Motor neuron (in vitro differentiated cells): ENCODE results near the gene LACRT. TPM values are rescaled to one million over a fixed set of nuclear protein-coding genes. Genes with fewer than 3 reads are reported as not detected.
"Not testable (repeated sequence)": the region's sequence is repeated elsewhere in the genome, so short reads cannot be mapped to it uniquely, and the experiment has no call there.

Experiments
- ATAC-seq, 8 experiments: fragments of 200-7000 bp; cut with Tn5 transposase; replicated peaks in 6 of 8; 2 replicates each; pipeline ENCODE4 v1.8.0; 2021; ENCODE audit warnings: mild to moderate bottlenecking in 8 of 8, moderate library complexity in 8 of 8
- H3K27ac ChIP-seq, 2 donors: fragments of 250-450 bp; sonication (Bioruptor Pico); 2 replicates each; pipeline ENCODE4 v1.9.0; 2021; ENCODE audit warnings: antibody characterized with exemption in 2 of 2, mild to moderate bottlenecking in 2 of 2, moderate library complexity in 1 of 2
- H3K4me1 ChIP-seq, 2 donors: fragments of 250-450 bp; sonication (Bioruptor Pico); replicated peaks in 1 of 2; 2 replicates each; pipeline ENCODE4 v1.6.1; 2021; ENCODE audit warnings: antibody characterized with exemption in 2 of 2, mild to moderate bottlenecking in 2 of 2, moderate library complexity in 1 of 2
- H3K4me3 ChIP-seq, 5 donors: fragments of 250-450 bp; sonication (Bioruptor Pico); 2 replicates each; pipeline ENCODE4 v1.9.0; 2021; ENCODE audit warnings: antibody characterized with exemption in 5 of 5, mild to moderate bottlenecking in 5 of 5, moderate library complexity in 4 of 5
- WGBS, 10 experiments: fragments of 450-650 bp; shearing (Covaris generic); methylation state at CpG; one replicate each; pipeline ENCODE4 v1.0.0; 2022; 5-methylcytosine and 5-hydroxymethylcytosine counted together
- in situ Hi-C, 9 experiments: fragments of 400-800 bp; cut with MboI; loops; one replicate each; pipeline ENCODE4 v1.15.0; 2021; ENCODE audit warnings: low sequenced_read_pairs in 9 of 9, low pct_unique_long_range_greater_than_20kb in 2 of 9; ENCODE audit not compliant: unreplicated experiment in 9 of 9
- total RNA-seq, 8 experiments: library from RNA; unstranded; fragments of 300-600 nt; gene quantifications; 2 replicates each; pipeline versions ENCODE4 v1.2.3 to v1.2.4, GENCODE V29; 2022

The LACRT gene
- total RNA-seq, 8 experiments from 2014 or later, result not detected

DNA sequence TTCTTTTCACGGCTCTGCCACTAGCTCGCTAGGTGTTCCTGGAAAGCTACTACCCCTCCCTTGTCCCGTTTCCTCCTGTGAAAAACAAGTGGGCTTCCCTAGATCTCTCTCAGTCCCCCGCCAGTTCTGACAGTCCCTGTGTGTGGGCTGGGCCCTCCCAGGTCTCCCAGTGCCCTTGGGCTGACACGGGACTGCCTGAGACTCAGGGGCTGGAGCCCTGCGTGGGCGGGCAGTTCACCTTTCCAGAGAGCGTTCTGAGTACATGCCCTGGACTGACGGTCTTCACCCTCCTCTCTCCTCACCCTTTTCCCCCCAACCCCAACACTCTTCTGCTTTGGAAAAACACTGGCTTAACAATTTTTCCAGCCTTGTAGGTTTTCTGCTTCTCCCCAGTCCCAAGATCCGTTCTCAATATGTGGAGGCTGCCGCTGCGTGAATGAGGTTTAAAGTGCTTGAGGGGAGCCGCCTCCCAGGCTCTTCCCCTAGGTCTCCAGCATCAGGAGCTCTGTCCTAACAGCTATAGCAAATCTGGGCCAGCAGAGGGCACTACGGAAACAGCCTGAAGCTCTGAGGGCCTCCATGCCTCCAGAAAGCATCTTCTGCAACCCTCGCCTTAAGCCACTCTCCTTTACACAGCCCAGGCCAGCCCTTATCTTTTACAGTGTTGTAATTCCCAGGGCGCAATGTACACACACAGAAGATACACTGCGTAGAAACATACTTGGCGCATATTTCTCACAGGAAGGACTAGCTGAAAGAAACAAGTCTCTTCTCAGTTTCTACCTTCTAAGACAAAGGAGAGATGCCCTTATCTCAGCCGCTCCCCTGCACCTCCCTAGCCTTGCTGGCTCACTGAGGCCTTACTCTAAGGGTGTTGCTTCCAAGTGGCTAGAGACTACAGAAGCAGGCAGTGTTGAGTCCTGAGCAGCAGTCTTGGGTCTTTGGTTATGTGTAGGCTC is 23.9 kb upstream of the LACRT start:
- WGBS, 10 experiments, result 15 to 93% (median 85%) methylated on average over 1 to 7 of the region's 19 CpGs; no CpG with 5 or more reads in 1 of the 10 experiments
- no peak overlapping the region for H3K4me3 ChIP-seq
- peak in 3 of 8 experiments; percentile 85 to 86 (median 86) for ATAC-seq
- H3K27ac ChIP-seq, result no peak overlapping the region
- in situ Hi-C loops, result no loop called here
- H3K4me1 ChIP-seq, result peaks cover 5 to 13% of the 10 kb centered on the region in 2 donors

- Histone ChIP-seq H3K27ac (no peak overlapping the region), H3K4me1 (peaks cover 5 to 13% of the 10 kb centered on the region in 2 donors), H3K4me3 (no peak overlapping the region)
- WGBS, 10 experiments, result 17 to 100% (median 87%) methylated on average over 1 to 6 of the region's 6 CpGs; no CpG with 5 or more reads in 3 of the 10 experiments
- peak in 6 of 8 experiments; percentile 24 to 71 (median 51) for ATAC-seq
- in situ Hi-C loops, result no loop called here
Observed at GRCh38 chr12:54657105-54657607, 22.5 kb upstream of the LACRT start.

DNA sequence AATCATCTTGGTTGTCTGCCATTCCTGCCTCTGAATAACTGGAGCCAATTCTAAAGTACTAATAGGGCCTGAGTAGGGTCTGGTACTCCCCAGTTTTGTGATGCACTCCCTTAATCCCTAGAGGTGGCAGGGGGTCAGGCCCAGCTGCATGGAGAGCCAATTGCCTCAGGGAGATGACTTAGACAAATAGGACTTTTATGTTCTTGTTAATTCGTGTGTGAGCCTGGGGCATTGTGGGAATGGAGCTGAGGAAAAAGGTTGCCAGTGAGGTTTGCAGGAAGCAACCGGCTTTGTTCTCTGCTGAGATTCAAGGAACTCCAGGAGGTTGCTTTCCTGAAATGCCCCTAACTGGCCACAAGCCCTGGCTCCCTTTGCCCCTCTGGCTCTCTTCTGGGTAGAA is 20.2 kb upstream of the LACRT start:
- WGBS, 10 experiments, result 0 to 51% (median 19%) methylated on average over 1 to 2 of the region's 2 CpGs; no CpG with 5 or more reads in 7 of the 10 experiments
- peaks cover 5 to 13% of the 10 kb centered on the region in 2 donors for H3K4me1 ChIP-seq
- no peak overlapping the region for H3K4me3 ChIP-seq
- in situ Hi-C loops, result no loop called here
- ATAC-seq, result peak in 3 of 8 experiments; percentile 30 to 61 (median 58)
- H3K27ac ChIP-seq, result peak overlapping the region in 1 of 2 donors; percentile 39

DNA sequence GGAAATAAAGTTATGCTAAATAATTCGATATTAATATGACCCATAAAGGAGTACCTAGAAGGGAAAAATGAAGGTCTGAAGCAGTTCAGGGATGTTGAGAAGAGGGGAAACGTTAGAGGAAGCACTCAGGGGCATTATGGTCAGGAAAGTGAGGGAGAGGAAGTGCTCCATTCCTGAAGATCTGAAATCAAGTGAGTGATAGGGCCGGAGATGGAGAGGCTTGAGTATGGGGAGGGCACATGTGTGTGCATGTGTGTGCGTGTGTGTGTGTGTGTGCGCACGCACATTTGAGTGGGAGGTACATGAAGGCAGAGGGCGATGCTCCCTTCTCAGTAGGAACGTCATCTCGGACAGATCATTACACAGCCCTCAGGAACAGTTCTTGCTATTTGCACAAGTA is 18.3 kb upstream of the LACRT start:
- in situ Hi-C loops, result no loop called here
- no peak for ATAC-seq
- Histone ChIP-seq H3K27ac (no peak overlapping the region), H3K4me3 (no peak overlapping the region), H3K4me1 (peaks cover 5 to 13% of the 10 kb centered on the region in 2 donors)
- 20 to 84% (median 56%) methylated on average over 1 to 8 of the region's 9 CpGs; no CpG with 5 or more reads in 1 of the 10 experiments for WGBS, 10 experiments

- H3K4me1 ChIP-seq, result peaks cover 5 to 7% of the 10 kb centered on the region in 2 donors
- in situ Hi-C loops, result no loop called here
- ATAC-seq, result no peak
- WGBS, 10 experiments, result 29 to 87% (median 65%) methylated on average over 2 to 5 of the region's 5 CpGs; no CpG with 5 or more reads in 1 of the 10 experiments
- H3K4me3 ChIP-seq, result no peak overlapping the region
- H3K27ac ChIP-seq, result no peak overlapping the region
Observed at GRCh38 chr12:54650889-54651288, 16.2 kb upstream of the LACRT start.

DNA sequence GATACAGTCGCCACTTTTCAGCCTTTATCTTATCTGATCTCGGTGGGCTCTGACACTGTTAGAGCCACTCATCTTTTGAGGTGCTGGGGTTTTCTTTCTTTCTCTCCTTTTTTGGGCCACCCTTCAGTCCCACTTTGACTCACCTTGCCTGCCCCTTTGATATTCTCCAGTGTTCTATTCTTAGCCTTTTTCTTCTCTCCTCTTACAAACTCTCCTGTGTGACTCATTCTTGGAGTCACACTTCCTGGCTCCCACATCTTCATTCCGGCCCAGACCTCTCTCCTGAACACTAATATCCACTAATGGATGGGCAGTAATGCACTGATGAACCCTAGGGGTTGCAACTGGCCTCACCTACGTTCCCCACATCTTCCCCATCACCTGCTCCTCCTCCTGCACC is 15.7 kb upstream of the LACRT start:
- Histone ChIP-seq H3K4me3 (no peak overlapping the region), H3K4me1 (peaks cover 5 to 7% of the 10 kb centered on the region in 2 donors), H3K27ac (no peak overlapping the region)
- in situ Hi-C loops, result no loop called here
- 49 to 100% (median 57%) methylated on average over 1 to 4 of the region's 4 CpGs; no CpG with 5 or more reads in 1 of the 10 experiments for WGBS, 10 experiments
- ATAC-seq, result peak in 1 of 8 experiments; percentile 20

- in situ Hi-C loops, result no loop called here
- Histone ChIP-seq H3K4me1 (peaks cover under 1 to 4% of the 10 kb centered on the region in 2 donors), H3K27ac (no peak overlapping the region), H3K4me3 (no peak overlapping the region)
- ATAC-seq, result no peak
- 0 to 40% (median 0%) methylated on average over 1 of the region's 1 CpG; no CpG with 5 or more reads in 7 of the 10 experiments for WGBS, 10 experiments
Observed at GRCh38 chr12:54649825-54650224, 15.1 kb upstream of the LACRT start.

- Histone ChIP-seq H3K4me1 (no peaks in the 10 kb centered on the region), H3K4me3 (no peak within 1 kb of the TSS), H3K27ac (no peak within 1 kb of the TSS)
- in situ Hi-C loops, result no loop called here
- ATAC-seq, result no peak
- WGBS, 10 experiments, result 14 to 84% (median 23%) methylated on average over 1 to 2 of the region's 2 CpGs; no CpG with 5 or more reads in 7 of the 10 experiments
Observed at GRCh38 chr12:54648265-54648664, 13.6 kb upstream of the LACRT start, which contains the start of gene DCD. Gene DCD (minus strand): TSS chr12:54648365. CDS start chr12:54648303, 62 bp downstream.

DNA sequence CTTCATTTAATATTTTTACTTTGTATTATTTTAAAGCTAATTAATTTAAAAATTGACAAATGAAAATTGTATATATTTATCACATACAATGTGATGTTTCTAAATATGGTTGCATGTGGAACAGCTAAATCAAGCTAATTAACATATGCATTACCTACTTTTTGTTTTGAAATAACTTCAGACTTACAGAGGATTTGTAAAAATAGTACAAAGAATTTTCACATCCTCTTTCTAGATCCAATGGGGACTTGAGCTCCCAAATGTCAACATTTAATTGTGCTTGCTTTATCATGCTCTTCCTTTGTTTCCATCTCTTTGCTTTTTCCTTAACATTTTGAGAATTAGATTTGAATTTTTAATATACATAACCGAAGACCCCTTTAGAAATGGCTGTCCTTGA is 6.9 kb upstream of the LACRT start:
- no peak for ATAC-seq
- Histone ChIP-seq H3K4me1 (no peaks in the 10 kb centered on the region), H3K27ac (no peak overlapping the region), H3K4me3 (no peak overlapping the region)
- 0 to 92% (median 63%) methylated on average over 1 of the region's 1 CpG; no CpG with 5 or more reads in 2 of the 10 experiments for WGBS, 10 experiments
- in situ Hi-C loops, result no loop called here

DNA sequence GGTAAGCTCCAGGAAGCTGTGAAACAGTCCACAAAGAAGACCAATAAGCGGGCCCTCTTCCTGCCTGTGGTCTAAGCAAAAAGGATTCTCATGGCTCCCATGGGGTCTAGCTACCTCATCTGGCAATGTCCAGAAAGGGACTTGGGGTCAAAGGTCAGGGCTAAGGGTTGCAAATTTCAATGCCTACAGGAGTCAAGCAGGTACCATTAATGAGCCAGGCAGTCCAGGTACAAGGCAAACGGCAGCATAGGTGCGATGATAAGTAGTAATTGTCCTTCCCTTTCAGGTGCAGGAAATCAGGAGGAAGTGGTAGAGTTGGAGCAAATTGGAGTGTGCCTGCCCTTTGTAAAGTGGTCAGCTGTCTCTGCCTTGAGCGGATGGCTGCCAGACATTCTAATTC is 6.4 kb upstream of the LACRT start:
- no peak for ATAC-seq
- H3K27ac ChIP-seq, result no peak overlapping the region
- in situ Hi-C loops, result no loop called here
- no peak overlapping the region for H3K4me3 ChIP-seq
- no peaks in the 10 kb centered on the region for H3K4me1 ChIP-seq
- 80 to 100% (median 91%) methylated on average over 1 to 4 of the region's 4 CpGs; no CpG with 5 or more reads in 2 of the 10 experiments for WGBS, 10 experiments

DNA sequence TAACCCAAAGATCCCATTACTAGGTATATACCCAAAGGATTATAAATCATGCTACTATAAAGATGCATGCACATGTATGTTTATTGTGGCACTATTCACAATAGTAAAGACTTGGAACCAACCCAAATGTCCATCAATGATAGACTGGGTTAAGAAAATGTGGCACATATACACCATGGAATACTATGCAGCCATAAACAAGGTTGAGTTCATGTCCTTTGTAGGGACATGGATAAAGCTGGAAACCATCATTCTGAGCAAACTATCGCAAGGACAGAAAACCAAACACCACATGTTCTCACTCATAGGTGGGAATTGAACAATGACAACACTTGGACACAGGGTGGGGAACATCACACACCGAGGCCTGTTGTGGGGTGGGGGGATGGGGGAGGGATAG is 4.4 kb upstream of the LACRT start:
- in situ Hi-C loops, H3K4me1 ChIP-seq, ATAC-seq, H3K27ac ChIP-seq, H3K4me3 ChIP-seq: not testable (repeated sequence)
- no CpG with 5 or more reads among the region's 2 CpGs for WGBS, 10 experiments

GRCh38 chr12:54631988-54632728 is 2.5 kb downstream of the LACRT start:
- in situ Hi-C loops, result no loop called here
- Histone ChIP-seq H3K4me3 (no peak overlapping the region), H3K27ac (no peak overlapping the region), H3K4me1 (no peaks in the 10 kb centered on the region)
- WGBS, 10 experiments, result 0 to 95% (median 68%) methylated on average over 1 to 8 of the region's 8 CpGs; no CpG with 5 or more reads in 1 of the 10 experiments
- ATAC-seq, result no peak

DNA sequence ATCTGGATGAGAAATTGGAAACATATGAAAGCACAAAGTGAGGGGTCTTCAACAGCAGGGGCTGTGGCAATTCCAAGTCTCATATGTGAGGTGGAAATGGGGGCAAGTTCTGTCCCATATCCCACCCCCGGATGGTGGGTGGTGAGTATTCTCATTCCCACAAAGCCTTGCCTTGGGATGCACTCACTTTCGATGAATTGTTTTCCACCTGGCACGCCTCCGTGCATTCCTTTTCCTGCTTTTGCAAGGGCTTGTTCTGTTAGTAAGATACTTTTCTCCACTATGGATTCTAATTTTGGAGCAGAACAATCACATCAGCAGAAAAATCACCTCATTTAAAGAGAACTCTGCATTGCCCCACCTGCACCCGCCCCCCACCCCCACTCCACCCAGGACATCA is 3.1 kb downstream of the LACRT start:
- ATAC-seq, result no peak
- no peak overlapping the region for H3K4me3 ChIP-seq

More for the DNA sequence above, 3.1 kb downstream of the LACRT start:
- WGBS, 10 experiments, result 40 to 83% (median 77%) methylated on average over 1 to 4 of the region's 5 CpGs; no CpG with 5 or more reads in 6 of the 10 experiments
- no peaks in the 10 kb centered on the region for H3K4me1 ChIP-seq
- in situ Hi-C loops, result no loop called here
- no peak overlapping the region for H3K27ac ChIP-seq
